Lower leg skin (tissue), 4 donors: ENCODE results near the gene MYDGF. TPM values are rescaled to one million over a fixed set of nuclear protein-coding genes. Genes with fewer than 3 reads are reported as not detected.
"Not testable (repeated sequence)": the region's sequence is repeated elsewhere in the genome, so short reads cannot be mapped to it uniquely, and the experiment has no call there.

ENCODE experiments used
- DNase-seq, 2 donors: peaks; one replicate each; pipeline ENCODE4 v3.0.0-alpha.2; 2019; ENCODE audit warnings: low spot score in 2 of 2
- H3K4me3 ChIP-seq: fragments of 200-600 bp; sonication (generic); 2 replicates; pipeline ENCODE4 v1.5.1; 2017; ENCODE audit warnings: mild to moderate bottlenecking, low read depth; ENCODE audit not compliant: poor library complexity, severe bottlenecking
- POLR2A ChIP-seq, 2 donors: fragments of 450-650 bp; IDR thresholded peaks; one replicate each; pipeline ENCODE4 v1.6.1; 2016 to 2017; ENCODE audit warnings: antibody characterized with exemption in 2 of 2, mild to moderate bottlenecking in 1 of 2, moderate library complexity in 1 of 2
- WGBS, 2 donors: methylation state at CpG; one replicate each; pipeline ENCODE4 v1.1.5; 2018; 5-methylcytosine and 5-hydroxymethylcytosine counted together
- intact Hi-C: fragments of 100-400 bp; cut with DNase I; formaldehyde crosslinking; loops from one replicate; pipeline ENCODE4 v1.15.0; 2023; ENCODE audit warnings: low total_unique reads
- total RNA-seq, 4 donors: library from RNA; depleted of rRNA; stranded (reverse); fragments of >200 nt; gene quantifications; one replicate each; pipeline ENCODE4 v1.1.0, GENCODE V29; 2016
- TF ChIP-seq, protein P1 (sequence below), 3 donors: fragments of 450-650 bp; IDR thresholded peaks; one replicate each; pipeline ENCODE4 v1.5.1; 2016; ENCODE audit warnings: antibody characterized with exemption in 3 of 3, mild to moderate bottlenecking in 3 of 3, moderate library complexity in 2 of 3

Gene MYDGF
- 10 to 100 TPM; 25.9 to 56.0 (median 29.6) TPM for total RNA-seq

DNA sequence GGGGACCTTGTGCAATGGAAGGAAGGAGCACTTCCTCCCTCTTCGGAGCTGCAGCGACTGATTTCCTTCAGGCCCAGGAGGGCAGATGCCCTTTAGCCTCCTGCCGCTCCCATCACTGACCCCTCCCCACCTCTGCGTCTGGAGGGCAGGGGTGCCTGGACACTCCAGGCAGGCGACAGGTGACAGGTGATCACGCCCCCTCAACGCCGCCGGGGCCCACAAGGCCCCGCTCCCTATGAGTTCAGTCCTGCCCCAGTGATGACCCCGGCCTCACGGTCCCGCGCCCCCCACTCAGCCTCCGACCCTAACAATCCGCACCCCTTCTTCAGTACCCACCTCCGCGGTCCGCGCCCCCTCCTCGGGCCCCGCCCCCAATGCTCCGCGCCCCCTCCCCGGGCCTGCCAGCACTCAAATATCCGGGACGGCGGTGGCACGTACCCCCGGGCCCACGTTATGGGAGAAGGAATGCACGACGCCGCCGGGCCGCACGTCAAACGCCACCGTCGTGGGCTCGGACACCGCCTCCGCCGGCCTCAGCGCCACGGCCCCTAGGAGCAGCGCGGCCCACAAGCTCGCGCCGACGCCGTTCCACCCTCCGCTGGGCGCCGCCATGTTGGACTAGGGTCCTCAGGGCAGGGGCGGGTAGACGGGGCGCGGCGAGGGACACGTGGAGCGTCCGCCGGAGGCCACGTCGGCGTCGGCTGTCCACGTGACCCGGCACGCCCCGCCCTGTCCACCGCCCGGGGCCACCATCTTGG, at the start of gene MYDGF:
Gene MYDGF, minus strand, starts transcription at position 620 of the 758 bp plus-strand sequence. Its CDS starts 8 bp downstream, at position 612.
- intact Hi-C loops = no loop called here
- peak; percentile 84 to 98 for DNase-seq
- WGBS, 2 donors = 0 to 1% methylated on average over 12 to 33 of the region's 75 CpGs
- H3K4me3 ChIP-seq = peak within 1 kb of the TSS; percentile 90
- TF ChIP-seq, protein P1, sequence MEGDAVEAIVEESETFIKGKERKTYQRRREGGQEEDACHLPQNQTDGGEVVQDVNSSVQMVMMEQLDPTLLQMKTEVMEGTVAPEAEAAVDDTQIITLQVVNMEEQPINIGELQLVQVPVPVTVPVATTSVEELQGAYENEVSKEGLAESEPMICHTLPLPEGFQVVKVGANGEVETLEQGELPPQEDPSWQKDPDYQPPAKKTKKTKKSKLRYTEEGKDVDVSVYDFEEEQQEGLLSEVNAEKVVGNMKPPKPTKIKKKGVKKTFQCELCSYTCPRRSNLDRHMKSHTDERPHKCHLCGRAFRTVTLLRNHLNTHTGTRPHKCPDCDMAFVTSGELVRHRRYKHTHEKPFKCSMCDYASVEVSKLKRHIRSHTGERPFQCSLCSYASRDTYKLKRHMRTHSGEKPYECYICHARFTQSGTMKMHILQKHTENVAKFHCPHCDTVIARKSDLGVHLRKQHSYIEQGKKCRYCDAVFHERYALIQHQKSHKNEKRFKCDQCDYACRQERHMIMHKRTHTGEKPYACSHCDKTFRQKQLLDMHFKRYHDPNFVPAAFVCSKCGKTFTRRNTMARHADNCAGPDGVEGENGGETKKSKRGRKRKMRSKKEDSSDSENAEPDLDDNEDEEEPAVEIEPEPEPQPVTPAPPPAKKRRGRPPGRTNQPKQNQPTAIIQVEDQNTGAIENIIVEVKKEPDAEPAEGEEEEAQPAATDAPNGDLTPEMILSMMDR (IDR thresholded peaks at IDR 0.05) = no peak
- no peak for TF ChIP-seq POLR2A (IDR thresholded peaks at IDR 0.05)

DNA sequence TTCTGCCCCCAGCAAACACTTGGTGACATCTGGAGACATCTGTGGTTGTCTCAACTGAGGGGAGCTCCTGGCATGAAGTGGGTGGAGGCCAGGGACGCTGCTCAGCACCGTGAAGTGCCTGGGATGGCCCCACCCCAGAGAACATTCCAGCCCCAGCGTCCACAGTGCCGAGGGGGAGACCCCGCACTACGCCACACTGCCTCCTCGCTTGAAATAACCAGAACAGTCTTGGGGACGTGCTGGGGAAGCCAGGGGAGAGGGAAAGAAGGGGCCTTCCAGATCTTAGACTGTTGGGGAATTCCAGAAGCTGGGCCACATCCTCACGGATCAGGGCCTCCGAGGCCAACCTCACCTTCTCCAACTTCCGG, 49.3 kb upstream of the MYDGF start:
- intact Hi-C loops = no loop called here
- no peak overlapping the region for H3K4me3 ChIP-seq
- no peak for DNase-seq
- 71 to 84% methylated on average over 11 of the region's 11 CpGs for WGBS, 2 donors
- TF ChIP-seq, protein P1 (IDR thresholded peaks at IDR 0.05) = no peak
- TF ChIP-seq POLR2A (IDR thresholded peaks at IDR 0.05) = no peak

DNA sequence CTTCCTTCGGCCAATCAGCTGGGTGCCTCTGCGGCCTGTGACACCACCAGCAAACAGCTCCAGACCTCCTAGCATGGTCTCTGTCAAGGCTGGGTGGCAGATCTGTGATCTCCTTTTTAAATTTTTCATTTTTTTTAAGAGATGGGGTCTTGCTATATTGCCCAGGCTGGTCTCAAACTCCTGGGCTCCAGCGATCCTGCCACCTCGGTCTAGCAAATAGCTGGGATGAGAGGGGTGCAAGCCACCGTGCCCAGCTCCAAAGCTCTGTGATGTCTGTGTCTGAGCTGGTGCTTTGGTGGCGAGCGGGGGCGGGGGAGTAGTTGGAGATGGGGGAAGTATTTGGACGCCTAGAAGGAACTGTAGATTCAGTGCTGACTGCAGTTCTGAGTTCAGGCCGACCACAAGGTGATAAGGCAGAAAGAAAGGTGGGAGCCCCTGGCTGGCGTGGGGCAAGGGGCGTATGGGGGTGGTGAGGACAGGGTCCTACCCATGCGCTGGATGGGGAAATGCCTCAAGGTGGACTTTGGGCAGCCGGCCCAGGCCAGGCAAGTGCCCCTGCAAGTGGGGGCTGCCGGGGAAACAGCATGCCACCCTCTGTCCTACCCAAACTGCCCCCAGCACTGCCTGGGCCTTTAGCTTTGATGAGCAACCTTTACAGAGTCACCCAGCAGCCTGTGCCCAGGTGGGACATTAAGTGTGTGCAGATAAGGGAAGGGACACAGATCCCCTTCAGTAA, 48.0 kb upstream of the MYDGF start:
- DNase-seq = no peak
- TF ChIP-seq POLR2A (IDR thresholded peaks at IDR 0.05) = no peak
- TF ChIP-seq, protein P1 (IDR thresholded peaks at IDR 0.05) = no peak
- intact Hi-C loops = no loop called here
- 90 to 96% methylated on average over 15 of the region's 15 CpGs for WGBS, 2 donors
- no peak overlapping the region for H3K4me3 ChIP-seq

DNA sequence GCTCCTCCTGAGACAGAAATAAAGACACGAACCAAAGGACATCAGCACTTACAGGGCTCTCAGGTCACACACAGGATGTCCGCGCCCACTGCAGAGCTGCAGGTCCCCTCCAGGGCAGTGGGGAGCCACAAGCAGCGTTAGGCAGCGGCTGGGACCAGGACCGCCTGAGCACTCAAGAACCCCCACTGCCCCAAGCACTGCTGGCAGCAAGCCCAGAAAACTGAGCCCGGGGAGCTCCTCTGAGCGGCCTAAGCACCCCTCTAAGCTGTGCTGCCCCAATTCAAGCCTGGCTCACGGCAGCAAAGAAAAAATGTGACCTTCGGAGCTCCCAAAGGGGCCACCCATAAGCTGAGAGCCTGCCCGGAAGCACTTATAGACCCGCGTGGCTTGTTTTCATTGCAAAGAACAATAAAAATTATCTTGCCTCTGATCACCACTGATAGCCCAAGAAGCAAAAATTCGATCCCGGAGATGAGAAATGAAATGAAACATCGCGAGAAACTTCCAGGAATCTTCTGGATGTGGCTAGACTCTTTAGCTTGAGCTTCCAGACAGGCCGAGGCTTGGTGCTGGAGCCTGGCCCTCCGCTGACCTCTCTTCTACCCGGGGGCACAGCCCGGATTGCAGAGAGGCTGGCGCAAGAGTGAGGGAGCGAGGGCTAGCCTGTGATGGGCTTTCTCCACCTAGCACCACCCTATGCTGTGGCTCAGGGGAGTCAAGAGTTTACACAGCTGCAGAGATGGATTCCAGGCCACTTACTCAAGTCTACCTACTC, 47.2 kb upstream of the MYDGF start:
- no peak overlapping the region for H3K4me3 ChIP-seq
- 68 to 74% methylated on average over 18 to 23 of the region's 23 CpGs for WGBS, 2 donors
- DNase-seq = no peak
- intact Hi-C loops = no loop called here
- no peak for TF ChIP-seq POLR2A (IDR thresholded peaks at IDR 0.05)
- TF ChIP-seq, protein P1 (IDR thresholded peaks at IDR 0.05) = no peak

DNA sequence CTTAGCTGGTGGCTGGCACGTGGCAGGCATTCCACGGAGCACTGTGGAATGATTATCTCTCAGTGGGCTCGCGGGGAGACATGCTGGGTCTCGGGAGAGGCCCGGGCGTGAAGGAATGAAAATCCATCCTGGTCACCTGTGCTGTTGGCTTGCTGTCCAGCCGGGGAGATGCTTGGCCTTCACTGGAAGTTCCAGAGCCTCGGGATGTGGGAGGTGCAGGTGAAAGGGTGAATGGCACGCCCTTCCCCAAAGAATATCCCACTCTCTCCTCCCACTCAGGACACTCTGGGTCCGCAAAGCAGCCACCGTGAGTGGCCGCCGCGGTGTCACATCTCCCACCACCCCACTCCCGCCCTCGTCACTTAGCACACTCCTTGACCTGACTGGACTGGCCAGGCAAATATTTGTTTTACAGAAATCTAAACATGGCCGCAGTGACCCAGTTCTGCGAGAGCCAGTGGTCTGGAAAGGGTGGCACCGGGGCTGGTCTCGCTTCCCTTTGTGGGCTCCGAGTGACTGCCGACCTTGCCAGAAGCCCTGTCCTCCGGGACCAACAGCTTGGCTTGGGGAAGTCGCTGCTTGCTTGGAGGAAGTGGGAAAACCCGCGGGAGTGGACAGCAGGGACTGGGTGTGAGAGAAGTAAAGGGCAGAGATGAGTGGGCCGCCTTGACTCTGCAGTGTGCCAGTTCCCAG, 45.5 kb upstream of the MYDGF start:
- intact Hi-C loops = no loop called here
- TF ChIP-seq, protein P1 (IDR thresholded peaks at IDR 0.05) = no peak
- no peak for TF ChIP-seq POLR2A (IDR thresholded peaks at IDR 0.05)
- no peak for DNase-seq
- H3K4me3 ChIP-seq = no peak overlapping the region
- 76 to 84% methylated on average over 28 of the region's 28 CpGs for WGBS, 2 donors

DNA sequence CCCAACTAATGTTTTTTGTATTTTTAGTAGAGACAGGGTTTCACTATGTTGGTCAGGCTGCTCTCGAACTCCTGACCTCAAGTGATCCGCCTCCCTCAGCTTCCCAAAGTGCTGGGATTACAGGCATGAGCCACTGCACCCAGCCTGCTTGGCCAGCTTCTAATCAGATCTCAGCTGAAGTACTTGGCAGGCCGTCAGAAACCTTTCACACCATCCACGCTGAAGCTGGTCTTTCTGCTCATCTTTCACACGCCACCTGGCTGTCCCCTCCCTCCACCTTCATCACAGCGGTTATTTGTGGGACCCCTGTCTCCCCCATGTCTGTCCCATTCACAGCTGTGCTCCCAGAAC, 45.0 kb upstream of the MYDGF start:
- H3K4me3 ChIP-seq, intact Hi-C loops, DNase-seq: not testable (repeated sequence)
- 59 to 77% methylated on average over 6 of the region's 6 CpGs for WGBS, 2 donors
